Measurements from ENCODE around the gene SLC25A11. TPM values are rescaled to one million over a fixed set of nuclear protein-coding genes. Genes with fewer than 3 reads are reported as not detected.

The SLC25A11 gene
- total RNA-seq, 4 donors from 2014 or later: 9.5 to 58.2 (median 42.9) TPM

DNA sequence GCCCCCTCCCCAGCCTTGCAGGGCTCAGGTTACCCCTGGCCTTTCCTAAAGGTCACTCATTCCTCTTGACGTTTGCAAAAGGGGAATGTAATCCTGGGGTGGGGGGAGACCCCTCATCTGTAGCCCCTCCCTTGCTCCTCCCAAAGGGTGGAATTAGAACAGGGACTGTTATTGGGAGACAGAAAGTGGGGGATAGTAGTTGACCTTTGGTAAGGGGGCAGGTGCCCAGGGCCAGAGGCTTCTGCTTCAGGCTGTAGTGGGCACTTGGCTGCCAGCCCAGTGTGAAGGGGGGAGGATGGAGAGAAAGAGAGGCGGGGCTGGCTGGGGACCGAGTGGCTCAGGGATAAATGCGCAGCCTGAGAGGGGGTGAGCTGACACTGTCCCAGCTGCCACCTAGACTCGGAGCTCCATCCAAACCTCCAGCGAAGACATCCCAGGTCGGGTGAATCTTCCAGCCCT, 10.9 kb upstream of the SLC25A11 start, which contains the start of gene ENO3:
Gene ENO3 (plus strand): TSS at position 374 of the 459 bp plus-strand sequence. CDS start 711 bp downstream, outside the sequence.
- Histone ChIP-seq H3K36me3 (no peaks in the 10 kb centered on the region), H3K9me3 (no peaks in the 10 kb centered on the region), H3K27ac (peak within 1 kb of the TSS; percentile 93 to 98), H3K27me3 (no peaks in the 10 kb centered on the region), H3K4me3 (peak within 1 kb of the TSS; percentile 82 to 97), H3K4me1 (peaks cover 2 to 9% of the 10 kb centered on the region in 2 donors)
- DNase-seq: peak in 1 of 2 donors; percentile 37
- intact Hi-C loops (cut with DNase I; ENCODE audit: low total_unique reads): no loop called here
- TF ChIP-seq POLR2A (IDR thresholded peaks at IDR 0.05) (no peak), CTCF (IDR thresholded peaks at IDR 0.05) (no peak)

DNA sequence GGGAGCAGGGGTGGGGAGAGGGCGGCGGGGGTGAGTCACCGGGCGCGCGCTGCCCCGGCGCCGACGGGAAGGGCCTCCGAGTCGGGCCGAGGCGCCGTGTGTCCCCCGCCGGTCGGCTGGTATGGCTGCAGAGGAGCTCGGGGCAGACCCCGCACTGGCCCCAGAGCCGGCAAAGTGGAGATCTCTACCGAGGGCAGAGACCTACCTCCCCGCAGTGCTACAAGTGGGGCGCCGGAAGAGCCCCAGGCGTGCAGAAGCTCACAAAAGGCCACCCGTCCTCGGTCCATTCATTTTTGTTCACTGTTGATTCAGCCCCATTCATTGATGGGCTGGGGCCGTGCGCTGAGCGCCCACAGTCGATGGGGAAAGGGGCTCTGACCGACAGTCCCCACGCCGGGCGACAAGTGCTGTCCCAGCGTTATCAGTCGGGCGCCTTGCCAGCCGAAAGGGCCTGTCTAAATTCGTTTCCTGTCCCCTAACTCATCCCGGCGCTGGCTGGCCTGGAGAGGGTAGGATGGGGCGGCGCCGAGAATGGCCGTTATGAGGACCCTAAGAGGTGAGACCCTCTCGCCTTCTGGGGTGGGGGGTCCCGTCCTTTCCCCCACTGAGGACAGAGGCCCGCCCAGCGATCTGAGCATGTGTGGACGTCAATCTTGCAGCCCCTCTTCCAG, 10.4 kb upstream of the SLC25A11 start:
- Histone ChIP-seq H3K27ac (peak overlapping the region; percentile 93 to 98), H3K4me1 (peaks cover 8 to 14% of the 10 kb centered on the region in 2 donors), H3K27me3 (no peaks in the 10 kb centered on the region), H3K4me3 (peak overlapping the region; percentile 82 to 97), H3K9me3 (no peaks in the 10 kb centered on the region), H3K36me3 (no peaks in the 10 kb centered on the region)
- intact Hi-C loops (cut with DNase I; ENCODE audit: low total_unique reads): no loop called here
- TF ChIP-seq CTCF (IDR thresholded peaks at IDR 0.05) (no peak), POLR2A (IDR thresholded peaks at IDR 0.05) (peak in 1 of 2 donors; percentile 4)
- peak; percentile 65 to 67 for DNase-seq

- peak overlapping the region; percentile 93 to 98 for H3K27ac ChIP-seq
- no peaks in the 10 kb centered on the region for H3K36me3 ChIP-seq
- no peaks in the 10 kb centered on the region for H3K27me3 ChIP-seq
- peak; percentile 78 to 85 for DNase-seq
- H3K9me3 ChIP-seq: no peaks in the 10 kb centered on the region
- H3K4me1 ChIP-seq: peaks cover 12 to 17% of the 10 kb centered on the region in 2 donors
- peak overlapping the region; percentile 82 to 97 for H3K4me3 ChIP-seq
- peak in 1 of 2 donors; percentile 37 for TF ChIP-seq POLR2A (IDR thresholded peaks at IDR 0.05)
- no peak for TF ChIP-seq CTCF (IDR thresholded peaks at IDR 0.05)
- intact Hi-C loops (cut with DNase I; ENCODE audit: low total_unique reads): no loop called here
Observed at GRCh38 chr17:4949321-4950074, 9.7 kb upstream of the SLC25A11 start.

GRCh38 chr17:4948931-4949320, 9.1 kb upstream of the SLC25A11 start:
- no peaks in the 10 kb centered on the region for H3K9me3 ChIP-seq
- H3K36me3 ChIP-seq: no peaks in the 10 kb centered on the region
- peak overlapping the region; percentile 82 to 97 for H3K4me3 ChIP-seq
- H3K27me3 ChIP-seq: no peaks in the 10 kb centered on the region
- intact Hi-C loops (cut with DNase I; ENCODE audit: low total_unique reads): no loop called here
- TF ChIP-seq CTCF (IDR thresholded peaks at IDR 0.05) (no peak), POLR2A (IDR thresholded peaks at IDR 0.05) (peak; percentile 43 to 67)
- H3K4me1 ChIP-seq: peaks cover 12 to 17% of the 10 kb centered on the region in 2 donors
- H3K27ac ChIP-seq: peak overlapping the region; percentile 93 to 98
- peak; percentile 79 to 84 for DNase-seq

Data from uterus (tissue), 4 donors.